ENCODE data around the gene DUOX2. TPM values are rescaled to one million over a fixed set of nuclear protein-coding genes. Genes with fewer than 3 reads are reported as not detected.

DUOX2 gene
- total and polyA plus RNA-seq, 12 donors, result 0.22 to 18.5 (median 1.5) TPM

GRCh38 chr15:45117308-45118130 lies 3.5 kb upstream of the DUOX2 start:
- DNase-seq, result no peak
- TF ChIP-seq CTCF (IDR thresholded peaks at IDR 0.05) (no peak), POLR2A (IDR thresholded peaks at IDR 0.05) (no peak)
- H3K27me3 ChIP-seq, result peaks cover 52% of the 10 kb centered on the region
- intact Hi-C loops (cut with DNase I), result loop anchor here in 1 of 2 donors (5.0 to 10.0 kb wide), 3 partner anchors 50 to 143 kb away; no protein-coding TSS in a partner anchor
- no peak overlapping the region for H3K27ac ChIP-seq
- no peaks in the 10 kb centered on the region for H3K36me3 ChIP-seq (replicated peaks in 1 of 2)
- no peaks in the 10 kb centered on the region for H3K9me3 ChIP-seq (replicated peaks in 1 of 3)
- no peak overlapping the region for H3K4me3 ChIP-seq
- peaks cover 6 to 17% of the 10 kb centered on the region in 2 donors for H3K4me1 ChIP-seq (replicated peaks in 1 of 2)
- WGBS, 4 donors, result 40 to 50% (median 46%) methylated on average over 21 to 33 of the region's 33 CpGs

GRCh38 chr15:45116482-45117307 lies 2.7 kb upstream of the DUOX2 start:
- no peaks in the 10 kb centered on the region for H3K36me3 ChIP-seq (replicated peaks in 1 of 2)
- intact Hi-C loops (cut with DNase I), result loop anchor here in 1 of 2 donors (5.0 to 10.0 kb wide), 3 partner anchors 51 to 142 kb away; no protein-coding TSS in a partner anchor
- no peak overlapping the region for H3K27ac ChIP-seq
- DNase-seq, result no peak
- no peaks in the 10 kb centered on the region for H3K9me3 ChIP-seq (replicated peaks in 1 of 3)
- 41 to 58% (median 42%) methylated on average over 40 to 65 of the region's 65 CpGs for WGBS, 4 donors
- no peak overlapping the region for H3K4me3 ChIP-seq
- TF ChIP-seq POLR2A (IDR thresholded peaks at IDR 0.05), result no peak
- no peak for TF ChIP-seq CTCF (IDR thresholded peaks at IDR 0.05)
- peaks cover 60% of the 10 kb centered on the region for H3K27me3 ChIP-seq
- peaks cover 6 to 19% of the 10 kb centered on the region in 2 donors for H3K4me1 ChIP-seq (replicated peaks in 1 of 2)

GRCh38 chr15:45116006-45116481 lies 2.1 kb upstream of the DUOX2 start:
- Histone ChIP-seq H3K4me1 (replicated peaks in 1 of 2) (peaks cover 6 to 19% of the 10 kb centered on the region in 2 donors), H3K36me3 (replicated peaks in 1 of 2) (no peaks in the 10 kb centered on the region), H3K4me3 (no peak overlapping the region), H3K27me3 (peaks cover 64% of the 10 kb centered on the region), H3K27ac (no peak overlapping the region), H3K9me3 (replicated peaks in 1 of 3) (no peaks in the 10 kb centered on the region)
- intact Hi-C loops (cut with DNase I), result loop anchor here in 1 of 2 donors (5.0 to 10.0 kb wide), 3 partner anchors 51 to 141 kb away; no protein-coding TSS in a partner anchor
- 46 to 65% (median 49%) methylated on average over 15 to 19 of the region's 19 CpGs for WGBS, 4 donors
- DNase-seq, result no peak
- TF ChIP-seq POLR2A (IDR thresholded peaks at IDR 0.05) (no peak), CTCF (IDR thresholded peaks at IDR 0.05) (no peak)
